Fibroblast of pulmonary artery (primary cell): Measurements from ENCODE around the gene RPL3.

Experiments
- DNase-seq: peaks from one replicate; pipeline ENCODE4 v3.0.0-alpha.2; 2010; ENCODE audit warnings: low read depth
- H3K4me3 ChIP-seq: replicated peaks from 2 replicates; pipeline ENCODE4 v1.5.1; 2011; ENCODE audit warnings: low read depth, mild to moderate bottlenecking, control low read depth, low read length, moderate library complexity
- TF ChIP-seq, protein P1 (sequence below): IDR thresholded peaks from 2 replicates; pipeline ENCODE4 v1.5.1; 2011; ENCODE audit warnings: mild to moderate bottlenecking, control low read depth, low read length, inconsistent platforms; ENCODE audit errors: missing control alignments

The RPL3 gene

DNA sequence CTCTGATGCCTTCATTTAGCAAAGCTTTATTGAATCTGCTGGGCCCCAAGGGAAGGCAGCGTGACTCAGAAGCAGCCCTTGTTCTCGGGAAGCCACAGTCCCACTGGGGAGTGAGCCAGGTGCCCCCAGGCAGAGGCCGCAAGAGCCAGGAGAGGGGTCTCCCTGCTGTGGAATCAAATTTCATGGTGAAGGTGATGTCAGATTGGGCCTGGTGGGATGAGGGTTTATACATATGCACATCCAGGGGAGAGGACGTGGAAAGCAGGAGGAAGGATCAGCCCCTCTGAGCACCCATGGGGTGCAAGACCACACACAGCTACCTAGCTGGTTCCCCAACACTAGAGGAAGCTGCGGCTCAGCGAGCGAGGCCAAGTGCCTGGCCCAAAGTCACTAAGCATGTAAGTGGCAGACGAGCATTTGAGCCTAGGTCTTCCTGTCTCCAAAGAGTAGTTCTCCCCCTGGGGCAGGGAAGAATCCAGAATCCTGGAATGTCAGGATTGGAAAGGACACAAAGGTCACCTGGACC is 32.3 kb upstream of the RPL3 start:
- DNase-seq = no peak
- TF ChIP-seq, protein P1, sequence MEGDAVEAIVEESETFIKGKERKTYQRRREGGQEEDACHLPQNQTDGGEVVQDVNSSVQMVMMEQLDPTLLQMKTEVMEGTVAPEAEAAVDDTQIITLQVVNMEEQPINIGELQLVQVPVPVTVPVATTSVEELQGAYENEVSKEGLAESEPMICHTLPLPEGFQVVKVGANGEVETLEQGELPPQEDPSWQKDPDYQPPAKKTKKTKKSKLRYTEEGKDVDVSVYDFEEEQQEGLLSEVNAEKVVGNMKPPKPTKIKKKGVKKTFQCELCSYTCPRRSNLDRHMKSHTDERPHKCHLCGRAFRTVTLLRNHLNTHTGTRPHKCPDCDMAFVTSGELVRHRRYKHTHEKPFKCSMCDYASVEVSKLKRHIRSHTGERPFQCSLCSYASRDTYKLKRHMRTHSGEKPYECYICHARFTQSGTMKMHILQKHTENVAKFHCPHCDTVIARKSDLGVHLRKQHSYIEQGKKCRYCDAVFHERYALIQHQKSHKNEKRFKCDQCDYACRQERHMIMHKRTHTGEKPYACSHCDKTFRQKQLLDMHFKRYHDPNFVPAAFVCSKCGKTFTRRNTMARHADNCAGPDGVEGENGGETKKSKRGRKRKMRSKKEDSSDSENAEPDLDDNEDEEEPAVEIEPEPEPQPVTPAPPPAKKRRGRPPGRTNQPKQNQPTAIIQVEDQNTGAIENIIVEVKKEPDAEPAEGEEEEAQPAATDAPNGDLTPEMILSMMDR = no peak
- no peak overlapping the region for H3K4me3 ChIP-seq

DNA sequence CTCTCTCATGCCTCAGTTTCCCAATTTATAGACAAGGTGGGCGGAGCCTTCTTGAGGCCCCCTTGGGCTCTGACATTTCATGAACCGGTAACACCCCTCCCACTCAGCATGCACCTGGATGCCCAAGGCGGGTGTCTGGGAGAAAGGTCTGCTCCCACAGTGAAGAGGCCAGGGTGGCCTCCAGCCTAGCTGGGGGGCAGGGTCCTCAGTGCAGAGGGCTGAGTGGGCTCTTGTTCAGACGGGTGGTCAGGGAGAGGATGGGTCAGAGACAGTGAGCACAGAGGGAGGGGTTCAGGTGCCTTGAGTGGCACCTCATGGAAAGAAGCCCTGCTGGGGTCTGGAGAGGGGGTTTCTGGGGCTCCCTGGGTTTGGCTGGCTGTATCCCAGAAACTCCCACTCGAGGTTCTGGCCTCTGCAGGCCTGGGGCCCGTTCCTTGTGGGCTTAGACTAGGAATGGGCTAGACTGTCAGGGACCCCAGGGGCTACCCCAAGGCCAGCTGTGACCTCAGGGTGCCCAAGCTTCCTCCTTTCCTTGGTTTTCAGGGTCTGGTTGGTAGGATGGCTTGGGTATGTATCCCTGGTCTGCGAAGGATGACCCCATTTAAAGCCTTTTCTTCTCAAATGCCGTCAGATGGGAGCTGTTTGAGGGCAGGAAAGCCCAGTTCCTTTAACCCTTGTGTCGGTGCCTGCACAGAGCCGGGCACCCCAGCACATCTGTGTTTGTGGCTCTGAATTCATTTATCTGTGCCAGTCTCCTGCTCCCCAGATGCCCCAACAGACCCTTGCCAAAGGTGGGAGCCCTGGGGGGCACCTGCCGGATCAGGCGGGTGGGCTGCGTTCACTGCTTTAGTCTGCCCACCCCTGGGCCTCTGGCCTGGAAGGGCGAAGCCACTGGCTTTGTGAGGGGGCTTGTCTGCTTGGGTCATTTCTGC is 31.6 kb upstream of the RPL3 start:
- H3K4me3 ChIP-seq = peak overlapping the region; percentile 57
- TF ChIP-seq, protein P1 = no peak
- no peak for DNase-seq

DNA sequence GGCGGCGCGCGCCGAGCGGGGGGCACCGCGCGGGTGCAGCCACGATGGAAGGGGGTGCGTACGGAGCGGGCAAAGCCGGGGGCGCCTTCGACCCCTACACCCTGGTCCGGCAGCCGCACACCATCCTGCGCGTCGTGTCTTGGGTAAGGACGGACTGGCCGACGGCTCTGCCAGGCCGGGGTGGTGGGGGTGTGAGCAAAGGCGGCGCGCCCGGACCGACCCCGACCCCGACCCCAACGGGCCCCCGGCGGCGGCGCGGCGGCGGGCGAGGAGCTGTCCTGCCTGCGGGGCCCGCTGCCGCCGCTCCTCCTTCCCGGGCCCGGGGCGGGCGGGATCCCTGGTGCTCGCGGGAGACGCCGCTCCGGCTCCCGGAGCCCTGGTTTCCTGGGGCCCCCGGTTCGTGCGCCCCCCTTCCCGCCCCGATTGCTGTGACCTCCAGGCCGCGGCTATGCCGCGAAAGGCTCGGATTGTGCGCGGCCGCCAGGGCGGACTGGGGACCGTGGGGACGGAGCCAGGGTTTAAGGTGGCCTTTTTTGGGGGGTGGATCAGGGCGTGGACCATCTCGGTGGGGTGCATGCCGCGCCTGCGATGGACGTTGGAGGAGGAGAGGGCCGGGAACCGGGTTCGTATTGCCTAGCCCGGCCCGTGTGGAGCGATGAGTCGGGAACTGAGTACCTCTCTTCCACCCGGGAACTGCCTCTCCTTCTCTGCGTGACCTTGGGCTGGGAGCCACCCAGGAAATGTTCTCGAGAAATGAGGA is 30.7 kb upstream of the RPL3 start, which contains the start of gene SYNGR1:
TSS of gene SYNGR1 (plus strand) at position 25 of the 760 bp plus-strand sequence. CDS start at position 45, 20 bp downstream.
- peak within 1 kb of the TSS; percentile 57 for H3K4me3 ChIP-seq
- DNase-seq = no peak
- TF ChIP-seq, protein P1 = no peak

DNA sequence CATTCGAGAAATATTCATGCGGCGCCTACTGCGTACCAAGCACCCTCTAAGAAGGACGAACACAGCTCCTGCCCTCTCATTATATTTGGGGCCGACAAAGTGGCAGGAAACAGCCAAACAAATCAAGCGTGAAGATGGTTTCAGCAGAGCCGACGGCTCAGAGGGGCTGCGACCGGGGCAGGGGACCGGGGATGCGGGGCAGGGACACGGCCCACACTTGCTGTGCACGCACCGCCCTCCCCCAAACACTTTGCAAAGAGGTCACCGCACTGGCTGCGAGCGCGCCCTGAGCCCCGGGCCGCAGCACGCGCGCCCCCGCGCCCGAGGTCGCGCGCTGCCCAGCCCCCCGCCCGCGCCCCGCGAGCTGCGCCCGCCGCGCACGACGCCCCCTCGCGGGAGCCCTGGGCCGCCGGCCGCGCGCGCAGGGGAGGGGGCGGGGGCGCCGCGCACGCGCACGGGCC is 30.1 kb upstream of the RPL3 start:
- TF ChIP-seq, protein P1 = no peak
- DNase-seq = no peak
- peak overlapping the region; percentile 57 for H3K4me3 ChIP-seq

DNA sequence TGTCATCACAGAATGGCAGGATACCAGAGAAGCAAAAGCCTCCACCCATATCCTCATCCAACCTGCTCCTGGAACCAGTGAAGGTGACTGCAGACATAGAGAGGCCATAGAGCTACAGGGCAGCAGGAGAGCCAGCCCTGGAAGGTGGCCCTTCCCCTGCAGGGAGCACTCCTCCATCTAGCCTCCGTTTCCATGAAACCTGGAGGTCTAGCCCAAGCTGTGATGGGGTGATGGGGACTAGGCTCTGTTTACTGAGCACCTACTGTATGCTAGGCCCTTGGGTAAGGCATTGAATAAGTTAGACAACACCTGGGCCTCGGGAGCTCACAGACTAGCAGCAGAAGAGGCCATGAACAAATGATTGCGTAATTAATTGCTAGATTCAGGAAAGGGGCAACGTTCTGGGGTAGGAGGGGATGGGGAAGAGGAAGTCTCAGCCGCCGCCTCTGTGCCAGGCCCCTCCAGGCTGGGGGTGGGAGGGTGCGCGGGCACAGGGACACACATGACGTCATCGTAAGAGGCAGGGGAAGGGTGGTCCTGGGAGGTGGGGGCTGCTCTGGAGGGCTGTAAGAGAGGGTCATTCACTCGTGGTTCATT is 29.6 kb upstream of the RPL3 start:
- peak overlapping the region; percentile 54 for H3K4me3 ChIP-seq
- TF ChIP-seq, protein P1 = no peak
- no peak for DNase-seq

DNA sequence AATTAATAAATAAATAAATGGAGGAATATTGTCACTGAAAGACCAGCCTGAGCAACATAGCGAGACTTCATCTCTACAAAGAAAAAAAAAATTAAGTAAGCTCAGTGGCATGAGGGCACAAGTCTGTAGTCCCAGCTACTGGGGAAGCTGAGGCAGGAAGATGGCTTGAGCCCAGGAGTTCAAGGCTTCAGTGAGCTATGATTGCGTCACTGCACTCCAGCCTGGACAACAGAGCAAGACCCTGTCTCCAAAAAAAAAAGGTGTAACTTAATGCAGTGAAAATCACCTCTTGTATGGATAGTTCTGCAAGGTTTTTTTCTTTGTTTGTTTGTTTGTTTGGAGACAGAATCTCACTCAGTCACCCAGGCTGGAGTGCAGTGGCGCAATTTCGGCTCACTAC is 25.8 kb upstream of the RPL3 start:
- DNase-seq = no peak
- TF ChIP-seq, protein P1 = no peak
- H3K4me3 ChIP-seq = no peak overlapping the region
